Uterus (tissue), 4 donors: Measurements from ENCODE around the gene PPP1R3E. TPM values are rescaled to one million over a fixed set of nuclear protein-coding genes. Genes with fewer than 3 reads are reported as not detected.
"Not testable (repeated sequence)": the region's sequence is repeated elsewhere in the genome, so short reads cannot be mapped to it uniquely, and the experiment has no call there.

Source experiments
- DNase-seq, 2 donors: peaks; one replicate each; pipeline ENCODE4 v3.0.0-alpha.2; 2019 to 2020
- H3K27ac ChIP-seq, 2 donors: fragments of 200-600 bp; sonication (generic); 1 replicate in 1 of 2; 2 replicates in 1 of 2; pipeline ENCODE4 v1.5.1; 2016 to 2018
- H3K27me3 ChIP-seq, 2 donors: fragments of 200-600 bp; sonication (generic); one replicate each; pipeline ENCODE4 v1.5.1; 2018 to 2019; ENCODE audit warnings: control low read depth in 1 of 2
- H3K36me3 ChIP-seq, 2 donors: fragments of 200-600 bp; sonication (generic); one replicate each; pipeline ENCODE4 v1.5.1; 2019; ENCODE audit warnings: control low read depth in 1 of 2
- H3K4me1 ChIP-seq, 2 donors: fragments of 200-600 bp; sonication (generic); one replicate each; pipeline ENCODE4 v1.5.1; 2018 to 2019; ENCODE audit warnings: control low read depth in 1 of 2
- H3K4me3 ChIP-seq, 2 donors: fragments of 200-600 bp; sonication (generic); 1 replicate in 1 of 2; 2 replicates in 1 of 2; pipeline ENCODE4 v1.5.1; 2018 to 2019; ENCODE audit warnings: mild to moderate bottlenecking in 1 of 2
- H3K9me3 ChIP-seq, 2 donors: fragments of 200-600 bp; sonication (generic); one replicate each; pipeline ENCODE4 v1.5.1; 2019; ENCODE audit warnings: control low read depth in 1 of 2
- POLR2A ChIP-seq, 2 donors: fragments of 450-650 bp; IDR thresholded peaks; one replicate each; pipeline ENCODE4 v1.6.1; 2016; ENCODE audit warnings: antibody characterized with exemption in 2 of 2, mild to moderate bottlenecking in 1 of 2, moderate library complexity in 1 of 2
- intact Hi-C: fragments of 100-400 bp; cut with DNase I; formaldehyde crosslinking; loops from one replicate; pipeline ENCODE4 v1.15.1; 2023; ENCODE audit warnings: low total_unique reads
- total RNA-seq, 4 donors: library from RNA; depleted of rRNA in 3 of 4; stranded (reverse); fragments of >200 nt in 3 of 4; gene quantifications; one replicate each; pipeline versions ENCODE4 v1.1.0 to v1.2.4, GENCODE V29; 2014 to 2023
- TF ChIP-seq, protein P1 (sequence below), 4 experiments: fragments of 200-600 bp in 2 of 4; fragments of 450-650 bp in 2 of 4; sonication (generic) in 2 of 4; IDR thresholded peaks; one replicate each; pipeline ENCODE4 v1.5.1; 2016 to 2019; ENCODE audit warnings: antibody characterized with exemption in 4 of 4, mild to moderate bottlenecking in 2 of 4, moderate library complexity in 1 of 4
- donor health status: DM: yes; HTN: yes; CAD: no.

PPP1R3E gene
- total RNA-seq, 4 donors from 2014 or later: 0.88 to 23.5 (median 6.5) TPM

DNA sequence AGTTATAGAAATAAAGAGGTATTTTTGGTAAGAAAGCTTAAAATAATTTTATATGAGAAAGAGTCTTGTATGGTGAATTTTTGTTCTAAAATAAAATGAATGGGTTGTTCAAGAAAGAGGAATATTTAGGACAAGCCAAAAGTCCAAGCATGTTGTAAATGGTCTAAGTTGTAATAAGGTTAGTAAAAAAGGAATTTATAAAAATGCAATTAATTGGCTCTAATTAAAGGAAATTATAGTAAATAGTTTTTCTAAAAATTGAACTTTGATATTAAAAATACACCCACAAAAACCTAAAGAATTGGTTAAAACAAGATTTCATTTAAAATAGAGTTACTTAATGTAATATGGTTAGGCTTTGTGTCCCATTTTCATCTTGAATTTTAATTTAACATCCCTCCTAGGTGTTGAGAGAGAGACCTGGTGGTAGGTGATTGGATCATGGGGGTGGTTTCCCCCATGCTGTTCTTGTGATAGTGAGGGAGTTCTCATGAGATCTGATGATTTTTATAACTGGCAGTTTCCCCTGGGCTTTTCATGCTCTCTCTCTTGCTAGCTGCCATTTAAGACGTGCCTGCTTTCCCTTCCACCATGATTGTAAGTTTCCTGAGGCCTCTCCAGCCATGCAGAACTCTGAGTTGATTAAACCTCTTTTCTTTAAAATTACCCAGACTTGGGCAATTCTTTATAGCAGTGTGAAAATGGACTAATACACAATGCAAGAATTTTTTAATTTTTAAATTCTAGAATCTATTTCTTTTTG, 37.0 kb upstream of the PPP1R3E start:
- H3K27me3 ChIP-seq: no peaks in the 10 kb centered on the region
- no peak for TF ChIP-seq POLR2A (IDR thresholded peaks at IDR 0.05)
- TF ChIP-seq, protein P1, sequence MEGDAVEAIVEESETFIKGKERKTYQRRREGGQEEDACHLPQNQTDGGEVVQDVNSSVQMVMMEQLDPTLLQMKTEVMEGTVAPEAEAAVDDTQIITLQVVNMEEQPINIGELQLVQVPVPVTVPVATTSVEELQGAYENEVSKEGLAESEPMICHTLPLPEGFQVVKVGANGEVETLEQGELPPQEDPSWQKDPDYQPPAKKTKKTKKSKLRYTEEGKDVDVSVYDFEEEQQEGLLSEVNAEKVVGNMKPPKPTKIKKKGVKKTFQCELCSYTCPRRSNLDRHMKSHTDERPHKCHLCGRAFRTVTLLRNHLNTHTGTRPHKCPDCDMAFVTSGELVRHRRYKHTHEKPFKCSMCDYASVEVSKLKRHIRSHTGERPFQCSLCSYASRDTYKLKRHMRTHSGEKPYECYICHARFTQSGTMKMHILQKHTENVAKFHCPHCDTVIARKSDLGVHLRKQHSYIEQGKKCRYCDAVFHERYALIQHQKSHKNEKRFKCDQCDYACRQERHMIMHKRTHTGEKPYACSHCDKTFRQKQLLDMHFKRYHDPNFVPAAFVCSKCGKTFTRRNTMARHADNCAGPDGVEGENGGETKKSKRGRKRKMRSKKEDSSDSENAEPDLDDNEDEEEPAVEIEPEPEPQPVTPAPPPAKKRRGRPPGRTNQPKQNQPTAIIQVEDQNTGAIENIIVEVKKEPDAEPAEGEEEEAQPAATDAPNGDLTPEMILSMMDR (IDR thresholded peaks at IDR 0.05): no peak
- no peak for DNase-seq
- no peak overlapping the region for H3K4me3 ChIP-seq
- H3K27ac ChIP-seq: no peak overlapping the region
- H3K4me1 ChIP-seq: no peaks in the 10 kb centered on the region
- intact Hi-C loops: no loop called here
- no peaks in the 10 kb centered on the region for H3K9me3 ChIP-seq
- no peaks in the 10 kb centered on the region for H3K36me3 ChIP-seq

DNA sequence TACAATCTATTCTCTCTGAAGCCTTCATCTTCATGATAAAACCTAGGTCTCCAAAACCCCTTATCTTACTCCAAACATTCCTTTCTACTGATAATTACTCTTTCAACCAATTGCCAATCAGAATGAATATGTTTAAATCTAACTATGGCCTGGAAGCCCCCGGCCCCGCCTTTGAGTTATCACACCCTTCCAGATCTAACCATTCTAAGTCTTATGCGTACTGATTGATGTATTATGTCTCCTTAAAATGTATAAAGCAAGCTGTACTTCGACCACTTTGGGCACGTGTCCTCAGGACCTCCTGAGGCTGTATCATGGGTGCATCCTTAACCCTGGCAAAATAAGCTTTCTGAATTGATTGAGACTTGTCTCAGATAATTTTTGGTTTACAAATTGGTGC, 33.0 kb upstream of the PPP1R3E start:
- no peak for TF ChIP-seq POLR2A (IDR thresholded peaks at IDR 0.05)
- TF ChIP-seq, protein P1 (IDR thresholded peaks at IDR 0.05): no peak
- H3K27me3 ChIP-seq: no peaks in the 10 kb centered on the region
- no peak for DNase-seq

DNA sequence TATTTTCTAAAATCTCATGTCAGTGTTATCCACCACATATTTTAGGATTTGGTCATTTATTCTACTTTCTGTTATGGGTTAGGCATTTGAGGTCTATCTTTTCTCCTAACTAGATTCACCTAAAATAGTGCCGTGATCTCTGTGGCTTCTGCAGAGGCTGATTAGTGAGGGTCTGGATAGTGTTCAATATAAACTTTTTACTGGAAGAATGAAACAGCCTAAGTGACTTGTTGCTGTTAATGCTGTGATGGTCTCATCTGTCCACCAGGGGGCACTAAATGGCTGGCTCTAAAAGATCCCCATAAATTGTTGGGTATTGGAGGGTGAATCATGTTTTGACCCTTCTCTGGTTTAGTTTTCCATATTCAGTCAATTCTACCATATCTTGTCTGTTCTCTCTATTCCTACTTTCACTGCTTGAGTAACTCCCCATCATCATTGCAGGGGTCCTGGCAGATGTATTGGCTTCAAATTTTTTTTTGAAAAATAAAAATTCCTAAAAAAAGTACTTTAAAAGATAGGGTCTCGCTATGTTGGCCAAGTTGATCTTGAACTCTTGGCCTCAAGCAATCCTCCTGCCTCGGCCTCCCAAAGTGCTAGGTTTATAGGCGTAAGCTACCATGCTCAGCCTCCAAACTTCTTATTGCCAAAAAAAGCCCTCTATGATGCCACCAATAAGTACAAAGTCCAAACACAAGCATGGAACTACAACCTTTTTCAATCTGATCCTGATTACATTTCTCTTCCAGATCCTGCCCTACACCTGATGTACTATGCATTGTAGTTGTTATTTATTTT, 25.5 kb upstream of the PPP1R3E start:
- H3K9me3 ChIP-seq: no peaks in the 10 kb centered on the region
- H3K27me3 ChIP-seq: no peaks in the 10 kb centered on the region
- H3K27ac ChIP-seq: no peak overlapping the region
- TF ChIP-seq POLR2A (IDR thresholded peaks at IDR 0.05): no peak
- TF ChIP-seq, protein P1 (IDR thresholded peaks at IDR 0.05): peak; percentile 81 to 86 (median 84)
- intact Hi-C loops: loop anchor here (5.0 kb wide), 1 partner anchor 49 kb away; the partner anchor contains the start of gene CMTM5
- H3K4me1 ChIP-seq: peaks cover under 1 to 8% of the 10 kb centered on the region in 2 donors
- no peaks in the 10 kb centered on the region for H3K36me3 ChIP-seq
- DNase-seq: peak; percentile 66 to 83
- H3K4me3 ChIP-seq: no peak overlapping the region

More for the DNA sequence above, 33.0 kb upstream of the PPP1R3E start:
- intact Hi-C loops: no loop called here
- H3K36me3 ChIP-seq: no peaks in the 10 kb centered on the region
- H3K4me1 ChIP-seq: no peaks in the 10 kb centered on the region
- no peaks in the 10 kb centered on the region for H3K9me3 ChIP-seq
- no peak overlapping the region for H3K27ac ChIP-seq
- H3K4me3 ChIP-seq: no peak overlapping the region

DNA sequence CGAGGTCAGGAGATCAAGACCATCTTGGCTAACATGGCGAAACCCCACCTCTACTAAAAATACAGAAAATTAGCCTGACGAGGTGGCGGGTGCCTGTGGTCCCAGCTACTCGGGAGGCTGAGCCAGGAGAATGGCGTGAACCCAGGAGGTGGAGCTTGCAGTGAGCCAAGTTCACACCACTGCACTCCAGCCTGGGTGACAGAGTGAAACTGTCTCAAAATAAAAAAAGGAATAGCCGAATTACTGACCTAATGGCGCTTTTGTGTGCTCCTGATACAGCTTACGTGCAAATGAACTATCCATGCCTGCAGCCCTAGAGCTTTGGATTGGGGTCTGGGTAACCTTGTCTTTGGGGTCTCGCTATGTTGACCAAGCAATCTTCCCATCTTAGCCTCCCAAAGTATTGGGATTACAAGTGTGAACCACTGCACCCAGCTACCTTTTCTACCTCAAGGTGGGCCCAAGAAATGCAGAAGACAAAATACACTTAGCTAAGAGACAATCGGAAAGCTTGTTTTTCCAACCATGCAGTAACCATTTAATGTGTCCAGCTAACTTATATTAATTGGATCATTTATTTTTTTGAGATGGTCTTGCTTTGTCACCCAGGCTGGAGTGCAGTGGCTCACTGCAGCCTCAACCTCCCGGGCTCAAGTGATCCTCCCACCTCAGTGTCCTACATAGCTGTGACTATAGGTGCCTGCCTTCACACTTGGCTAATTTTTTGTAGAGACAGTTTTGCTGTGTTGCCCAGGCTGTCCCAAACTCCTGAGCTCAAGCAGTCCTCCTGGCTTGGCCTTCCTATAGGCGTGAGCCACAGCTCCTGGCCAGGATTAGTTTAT, 24.1 kb upstream of the PPP1R3E start:
- no peaks in the 10 kb centered on the region for H3K27me3 ChIP-seq
- H3K4me3 ChIP-seq: no peak overlapping the region
- DNase-seq: no peak
- TF ChIP-seq, protein P1 (IDR thresholded peaks at IDR 0.05): no peak
- no peak for TF ChIP-seq POLR2A (IDR thresholded peaks at IDR 0.05)
- intact Hi-C loops: loop anchor here (5.0 kb wide), 1 partner anchor 51 kb away; the partner anchor contains the start of gene CMTM5
- no peaks in the 10 kb centered on the region for H3K9me3 ChIP-seq
- H3K36me3 ChIP-seq: no peaks in the 10 kb centered on the region
- no peak overlapping the region for H3K27ac ChIP-seq
- peaks cover 6 to 14% of the 10 kb centered on the region in 2 donors for H3K4me1 ChIP-seq

DNA sequence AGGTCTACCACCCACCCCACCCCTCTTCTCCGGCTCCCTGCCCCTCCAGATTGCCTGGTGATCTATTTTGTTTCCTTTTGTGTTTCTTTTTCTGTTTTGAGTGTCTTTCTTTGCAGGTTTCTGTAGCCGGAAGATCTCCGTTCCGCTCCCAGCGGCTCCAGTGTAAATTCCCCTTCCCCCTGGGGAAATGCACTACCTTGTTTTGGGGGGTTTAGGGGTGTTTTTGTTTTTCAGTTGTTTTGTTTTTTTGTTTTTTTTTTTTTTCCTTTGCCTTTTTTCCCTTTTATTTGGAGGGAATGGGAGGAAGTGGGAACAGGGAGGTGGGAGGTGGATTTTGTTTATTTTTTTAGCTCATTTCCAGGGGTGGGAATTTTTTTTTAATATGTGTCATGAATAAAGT, 23.1 kb upstream of the PPP1R3E start:
- H3K4me3 ChIP-seq, H3K36me3 ChIP-seq, DNase-seq, H3K9me3 ChIP-seq, H3K27ac ChIP-seq, H3K27me3 ChIP-seq: not testable (repeated sequence)
- peaks cover 6 to 14% of the 10 kb centered on the region in 2 donors for H3K4me1 ChIP-seq
- intact Hi-C loops: loop anchor here (5.0 kb wide), 1 partner anchor 52 kb away; the partner anchor contains the start of gene CMTM5
